22Rv1 (cell line): ENCODE measurements around the gene SP5.
A peak's percentile ranks its signal among the peaks of the same experiment; 100 is the strongest.
"Not testable (repeated sequence)": the region's sequence is repeated elsewhere in the genome, so short reads cannot be mapped to it uniquely, and the experiment has no call there.

Source experiments
- H3K27ac ChIP-seq: fragments of 450-650 bp; 2 replicates; pipeline ENCODE4 v1.5.1; 2017
- ZFX ChIP-seq: fragments of 450-650 bp; IDR thresholded peaks from 2 replicates; pipeline ENCODE4 v1.6.1; 2017; ENCODE audit warnings: antibody characterized with exemption, borderline replicate concordance
- TF ChIP-seq, protein P1 (sequence below): fragments of 450-650 bp; IDR thresholded peaks from 2 replicates; pipeline ENCODE4 v1.5.1; 2017; ENCODE audit warnings: mild to moderate bottlenecking

The SP5 gene

DNA sequence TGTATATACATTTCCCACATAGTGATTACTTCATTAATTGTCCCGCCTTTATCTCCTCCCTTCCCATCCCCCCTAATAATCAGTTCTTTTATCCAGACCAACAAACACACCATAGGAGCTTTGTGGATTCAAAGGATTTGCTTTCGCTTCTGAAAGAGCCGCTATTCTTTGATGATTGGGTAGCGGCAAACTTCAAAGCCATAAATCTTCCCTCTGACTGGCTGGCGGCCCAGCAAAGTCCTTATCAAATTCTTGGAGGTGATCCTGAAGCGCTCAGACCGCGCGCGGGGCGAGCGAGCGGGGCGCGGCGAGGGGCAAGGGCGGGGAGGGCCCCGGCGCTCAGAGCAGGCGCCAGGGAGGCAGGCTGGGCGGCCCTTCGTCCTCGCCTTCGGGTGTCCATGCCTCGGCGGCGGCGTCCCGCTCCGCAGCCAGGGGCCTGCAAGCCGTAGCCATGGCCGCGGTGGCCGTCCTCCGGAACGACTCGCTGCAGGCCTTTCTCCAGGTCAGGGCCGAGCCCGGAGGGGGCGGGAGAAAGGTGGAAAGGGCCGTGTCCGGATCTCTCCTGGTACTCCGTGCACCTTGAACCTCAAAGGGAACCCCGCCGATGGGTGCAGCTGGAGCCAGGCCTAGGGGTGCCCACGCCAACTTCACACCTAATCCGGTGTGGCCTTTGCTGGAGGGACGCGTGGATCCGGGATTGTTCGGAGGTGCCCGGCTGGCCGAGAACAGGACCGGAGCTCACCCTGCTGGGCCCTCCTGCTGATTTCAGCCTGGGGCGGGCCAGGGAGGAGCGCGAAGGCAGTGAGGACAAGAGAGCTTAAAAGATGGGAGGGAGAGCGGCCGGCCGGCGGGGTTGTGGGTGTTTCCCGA lies at the start of gene SP5:
TSS of gene SP5 (plus strand) at position 276 of the 870 bp plus-strand sequence. CDS start at position 452, 176 bp downstream.
- TF ChIP-seq, protein P1, sequence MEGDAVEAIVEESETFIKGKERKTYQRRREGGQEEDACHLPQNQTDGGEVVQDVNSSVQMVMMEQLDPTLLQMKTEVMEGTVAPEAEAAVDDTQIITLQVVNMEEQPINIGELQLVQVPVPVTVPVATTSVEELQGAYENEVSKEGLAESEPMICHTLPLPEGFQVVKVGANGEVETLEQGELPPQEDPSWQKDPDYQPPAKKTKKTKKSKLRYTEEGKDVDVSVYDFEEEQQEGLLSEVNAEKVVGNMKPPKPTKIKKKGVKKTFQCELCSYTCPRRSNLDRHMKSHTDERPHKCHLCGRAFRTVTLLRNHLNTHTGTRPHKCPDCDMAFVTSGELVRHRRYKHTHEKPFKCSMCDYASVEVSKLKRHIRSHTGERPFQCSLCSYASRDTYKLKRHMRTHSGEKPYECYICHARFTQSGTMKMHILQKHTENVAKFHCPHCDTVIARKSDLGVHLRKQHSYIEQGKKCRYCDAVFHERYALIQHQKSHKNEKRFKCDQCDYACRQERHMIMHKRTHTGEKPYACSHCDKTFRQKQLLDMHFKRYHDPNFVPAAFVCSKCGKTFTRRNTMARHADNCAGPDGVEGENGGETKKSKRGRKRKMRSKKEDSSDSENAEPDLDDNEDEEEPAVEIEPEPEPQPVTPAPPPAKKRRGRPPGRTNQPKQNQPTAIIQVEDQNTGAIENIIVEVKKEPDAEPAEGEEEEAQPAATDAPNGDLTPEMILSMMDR, result no peak
- TF ChIP-seq ZFX, result no peak
- peak within 1 kb of the TSS; percentile 58 for H3K27ac ChIP-seq

- TF ChIP-seq ZFX, result no peak
- TF ChIP-seq, protein P1, result no peak
- no peak overlapping the region for H3K27ac ChIP-seq
Observed at GRCh38 chr2:170665743-170666142, 49.4 kb upstream of the SP5 start.

GRCh38 chr2:170669909-170670308 lies 45.2 kb upstream of the SP5 start:
- TF ChIP-seq, protein P1, result no peak
- no peak for TF ChIP-seq ZFX
- no peak overlapping the region for H3K27ac ChIP-seq

DNA sequence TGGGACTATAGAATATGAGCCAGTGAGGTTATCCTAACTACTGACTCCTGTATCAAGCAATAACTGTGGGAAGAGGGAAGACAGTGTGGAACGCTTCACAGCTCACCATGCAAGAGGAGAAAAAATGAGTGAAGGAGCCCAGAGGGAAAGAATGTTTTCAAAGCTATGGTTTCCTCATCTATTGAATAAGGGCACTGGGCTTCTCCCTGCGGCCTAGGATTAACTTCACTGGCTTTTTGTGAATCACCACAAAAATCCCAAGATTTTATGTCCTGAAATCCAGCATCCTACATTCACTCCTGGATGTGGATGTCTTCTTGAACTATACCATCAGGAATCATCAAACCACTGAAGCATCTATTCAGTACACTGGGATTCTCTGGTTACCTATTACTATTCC lies 44.5 kb upstream of the SP5 start:
- TF ChIP-seq ZFX, result no peak
- TF ChIP-seq, protein P1, result no peak
- H3K27ac ChIP-seq, result no peak overlapping the region

- TF ChIP-seq ZFX, result no peak
- TF ChIP-seq, protein P1, result no peak
- no peak overlapping the region for H3K27ac ChIP-seq
Observed at GRCh38 chr2:170671079-170671478, 44.1 kb upstream of the SP5 start.

GRCh38 chr2:170674282-170674681 lies 40.9 kb upstream of the SP5 start:
- not testable (repeated sequence) for H3K27ac ChIP-seq

DNA sequence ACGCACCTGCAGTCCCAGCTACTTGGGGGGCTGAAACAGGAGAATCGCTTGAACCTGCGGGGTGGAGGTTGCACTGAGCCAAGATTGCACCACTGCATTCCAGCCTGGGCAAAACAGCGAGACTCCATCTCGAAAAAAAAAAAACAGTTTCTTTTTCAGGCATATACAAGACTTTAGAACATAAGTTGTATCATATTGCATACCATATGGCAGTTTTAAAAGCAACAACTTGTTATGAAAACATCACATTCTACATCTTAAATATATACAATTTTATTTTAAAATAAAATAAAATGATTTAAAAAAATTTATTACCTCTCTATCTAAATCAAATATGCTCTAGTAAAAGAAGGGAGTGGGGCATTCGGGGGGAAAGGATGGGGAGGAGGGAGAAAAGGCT lies 39.4 kb upstream of the SP5 start:
- TF ChIP-seq, protein P1, result no peak
- no peak for TF ChIP-seq ZFX
- no peak overlapping the region for H3K27ac ChIP-seq
